K562 (cell line): ENCODE data around the gene PLEKHM3. TPM values are rescaled to one million over a fixed set of nuclear protein-coding genes. Genes with fewer than 3 reads are reported as not detected.

ENCODE experiments used
- ARID2 ChIP-seq: fragments of 450-650 bp; IDR thresholded peaks from 2 replicates; pipeline ENCODE4 v1.6.1; 2017; ENCODE audit warnings: antibody characterized with exemption, mild to moderate bottlenecking
- BDP1 ChIP-seq: IDR thresholded peaks from 3 replicates; pipeline ENCODE4 v1.6.1; 2011; ENCODE audit not compliant: insufficient read length, insufficient read depth
- CBFA2T3 ChIP-seq: fragments of 450-650 bp; IDR thresholded peaks from 2 replicates; pipeline ENCODE4 v1.6.1; 2017
- CCNT2 ChIP-seq: IDR thresholded peaks from 2 replicates; pipeline ENCODE4 v1.6.1; 2011; ENCODE audit warnings: borderline replicate concordance, low read depth, mild to moderate bottlenecking, moderate library complexity, mixed read lengths, low read length; ENCODE audit not compliant: insufficient read length; ENCODE audit errors: extremely low read depth
- HDAC3 ChIP-seq: fragments of 450-650 bp; IDR thresholded peaks from 2 replicates; pipeline ENCODE4 v1.6.1; 2018; ENCODE audit warnings: borderline replicate concordance, mild to moderate bottlenecking, moderate library complexity; ENCODE audit not compliant: partially characterized antibody
- JUN ChIP-seq, 2 experiments: sonication (generic) in 1 of 2; formaldehyde crosslinking in 1 of 2; IDR thresholded peaks; 2 replicates each; pipeline versions ENCODE4 v1.6.1 to v1.8.0; 2012 to 2022; ENCODE audit warnings: borderline replicate concordance in 2 of 2, mild to moderate bottlenecking in 2 of 2, improper control_type of control experiment in 1 of 2, low read depth in 1 of 2, low read length in 1 of 2, missing genetic modification reagents in 1 of 2
- MAZ ChIP-seq, 2 experiments: fragments of 450-650 bp in 1 of 2; sonication (generic) in 1 of 2; formaldehyde crosslinking; IDR thresholded peaks in 1 of 2; conservative IDR thresholded peaks in 1 of 2; 2 replicates each; pipeline versions ENCODE4 v1.4.0 to v1.5.0; 2020; ENCODE audit warnings: mild to moderate bottlenecking in 1 of 2, missing genetic modification reagents in 1 of 2
- NCOA1 ChIP-seq: fragments of 450-650 bp; IDR thresholded peaks from 2 replicates; pipeline ENCODE4 v1.6.1; 2016; ENCODE audit warnings: low read depth
- POLR2B ChIP-seq: fragments of 450-650 bp; IDR thresholded peaks from 2 replicates; pipeline ENCODE4 v1.6.1; 2018; ENCODE audit warnings: low read depth; ENCODE audit not compliant: partially characterized antibody
- SMARCE1 ChIP-seq: fragments of 450-650 bp; IDR thresholded peaks from 2 replicates; pipeline ENCODE4 v1.7.1; 2016; ENCODE audit warnings: mild to moderate bottlenecking
- ZNF24 ChIP-seq: fragments of 450-650 bp; IDR thresholded peaks from 2 replicates; pipeline ENCODE4 v1.6.1; 2016
- ZNF316 ChIP-seq: fragments of 450-650 bp; IDR thresholded peaks from 2 replicates; pipeline ENCODE4 v1.6.1; 2016
- ZNF395 ChIP-seq: fragments of 200-800 bp; sonication (Bioruptor generic); IDR thresholded peaks from 2 replicates; pipeline ENCODE4 v1.6.1; 2017; ENCODE audit warnings: missing genetic modification characterization, missing compliant biosample characterization
- polyA plus RNA-seq, 8 experiments: library from polyadenylated mRNA; depleted of rRNA in 4 of 8; stranded (reverse) in 5 of 8; unstranded in 3 of 8; fragments of >200 nt; fragmentation: Nextera tagmentation in 2 of 8; fragmentation: Illumina TruSeq in 1 of 8; extraction: Ambion mirVana in 2 of 8; extraction: Trizol in 1 of 8; gene quantifications; 2 replicates each; pipeline versions ENCODE4 v1.2.1 to v1.2.3, GENCODE V29; 2011 to 2014; ENCODE audit warnings: inconsistent platforms in 1 of 8, missing spikeins in 1 of 8
- total RNA-seq, 7 experiments: library from RNA; depleted of rRNA in 6 of 7; stranded (reverse); fragments of >200 nt in 6 of 7; fragmentation: Illumina TruSeq in 2 of 7; extraction: Trizol in 2 of 7; gene quantifications; 2 replicates each; pipeline versions ENCODE4 v1.2.1 to v1.2.3, GENCODE V29; 2011 to 2021; ENCODE audit warnings: low replicate concordance in 1 of 7
- TF ChIP-seq, protein P1 (sequence below), 2 experiments: fragments of 150-350 bp in 1 of 2; IDR thresholded peaks; 2 replicates each; pipeline ENCODE4 v1.6.1; 2012 to 2016; ENCODE audit warnings: low read depth in 2 of 2, low read length in 2 of 2, mild to moderate bottlenecking in 1 of 2, moderate library complexity in 1 of 2
- TF ChIP-seq, protein P2 (sequence below), 2 experiments: fragments of 450-650 bp; IDR thresholded peaks; 2 replicates each; pipeline ENCODE4 v1.6.1; 2016; ENCODE audit warnings: mild to moderate bottlenecking in 2 of 2, borderline replicate concordance in 1 of 2, low read depth in 1 of 2, moderate library complexity in 1 of 2

Gene PLEKHM3
- total and polyA plus RNA-seq, 9 of the 15 experiments (the other 6 are each of a cell fraction or from before 2014, with no cell fraction given), result 0.24 to 1.6 (median 1.0) TPM

- TF ChIP-seq, protein P1, sequence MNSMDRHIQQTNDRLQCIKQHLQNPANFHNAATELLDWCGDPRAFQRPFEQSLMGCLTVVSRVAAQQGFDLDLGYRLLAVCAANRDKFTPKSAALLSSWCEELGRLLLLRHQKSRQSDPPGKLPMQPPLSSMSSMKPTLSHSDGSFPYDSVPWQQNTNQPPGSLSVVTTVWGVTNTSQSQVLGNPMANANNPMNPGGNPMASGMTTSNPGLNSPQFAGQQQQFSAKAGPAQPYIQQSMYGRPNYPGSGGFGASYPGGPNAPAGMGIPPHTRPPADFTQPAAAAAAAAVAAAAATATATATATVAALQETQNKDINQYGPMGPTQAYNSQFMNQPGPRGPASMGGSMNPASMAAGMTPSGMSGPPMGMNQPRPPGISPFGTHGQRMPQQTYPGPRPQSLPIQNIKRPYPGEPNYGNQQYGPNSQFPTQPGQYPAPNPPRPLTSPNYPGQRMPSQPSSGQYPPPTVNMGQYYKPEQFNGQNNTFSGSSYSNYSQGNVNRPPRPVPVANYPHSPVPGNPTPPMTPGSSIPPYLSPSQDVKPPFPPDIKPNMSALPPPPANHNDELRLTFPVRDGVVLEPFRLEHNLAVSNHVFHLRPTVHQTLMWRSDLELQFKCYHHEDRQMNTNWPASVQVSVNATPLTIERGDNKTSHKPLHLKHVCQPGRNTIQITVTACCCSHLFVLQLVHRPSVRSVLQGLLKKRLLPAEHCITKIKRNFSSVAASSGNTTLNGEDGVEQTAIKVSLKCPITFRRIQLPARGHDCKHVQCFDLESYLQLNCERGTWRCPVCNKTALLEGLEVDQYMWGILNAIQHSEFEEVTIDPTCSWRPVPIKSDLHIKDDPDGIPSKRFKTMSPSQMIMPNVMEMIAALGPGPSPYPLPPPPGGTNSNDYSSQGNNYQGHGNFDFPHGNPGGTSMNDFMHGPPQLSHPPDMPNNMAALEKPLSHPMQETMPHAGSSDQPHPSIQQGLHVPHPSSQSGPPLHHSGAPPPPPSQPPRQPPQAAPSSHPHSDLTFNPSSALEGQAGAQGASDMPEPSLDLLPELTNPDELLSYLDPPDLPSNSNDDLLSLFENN (IDR thresholded peaks at IDR 0.05; ENCODE audit: low read depth in 2 of 2, low read length in 2 of 2), result peak in 1 of 2 experiments; percentile 84; a peak in 2 of 4 replicates
- TF ChIP-seq MAZ (CRISPR knock-in tag; conservative IDR thresholded peaks at IDR 0.05 in 1 of 2, IDR thresholded peaks at IDR 0.05 in 1 of 2) (no peak), BDP1 (no peak), ZNF395 (CRISPR knock-in tag) (peak; percentile 30; the same call in 1 of the 2 replicates), HDAC3 (peak; percentile 66), NCOA1 (peak; percentile 52; the same call in 1 of the 2 replicates), CCNT2 (no peak), ZNF316 (no peak), POLR2B (no peak), ZNF24 (no peak), ARID2 (no peak), SMARCE1 (peak; percentile 56; the same call in 1 of the 2 replicates), JUN (IDR thresholded peaks at IDR 0.05; ENCODE audit: borderline replicate concordance, low read depth, low read length) (no peak), JUN (CRISPR knock-in tag; IDR thresholded peaks at IDR 0.05; ENCODE audit: borderline replicate concordance) (no peak), CBFA2T3 (peak; percentile 98)
- TF ChIP-seq, protein P2, sequence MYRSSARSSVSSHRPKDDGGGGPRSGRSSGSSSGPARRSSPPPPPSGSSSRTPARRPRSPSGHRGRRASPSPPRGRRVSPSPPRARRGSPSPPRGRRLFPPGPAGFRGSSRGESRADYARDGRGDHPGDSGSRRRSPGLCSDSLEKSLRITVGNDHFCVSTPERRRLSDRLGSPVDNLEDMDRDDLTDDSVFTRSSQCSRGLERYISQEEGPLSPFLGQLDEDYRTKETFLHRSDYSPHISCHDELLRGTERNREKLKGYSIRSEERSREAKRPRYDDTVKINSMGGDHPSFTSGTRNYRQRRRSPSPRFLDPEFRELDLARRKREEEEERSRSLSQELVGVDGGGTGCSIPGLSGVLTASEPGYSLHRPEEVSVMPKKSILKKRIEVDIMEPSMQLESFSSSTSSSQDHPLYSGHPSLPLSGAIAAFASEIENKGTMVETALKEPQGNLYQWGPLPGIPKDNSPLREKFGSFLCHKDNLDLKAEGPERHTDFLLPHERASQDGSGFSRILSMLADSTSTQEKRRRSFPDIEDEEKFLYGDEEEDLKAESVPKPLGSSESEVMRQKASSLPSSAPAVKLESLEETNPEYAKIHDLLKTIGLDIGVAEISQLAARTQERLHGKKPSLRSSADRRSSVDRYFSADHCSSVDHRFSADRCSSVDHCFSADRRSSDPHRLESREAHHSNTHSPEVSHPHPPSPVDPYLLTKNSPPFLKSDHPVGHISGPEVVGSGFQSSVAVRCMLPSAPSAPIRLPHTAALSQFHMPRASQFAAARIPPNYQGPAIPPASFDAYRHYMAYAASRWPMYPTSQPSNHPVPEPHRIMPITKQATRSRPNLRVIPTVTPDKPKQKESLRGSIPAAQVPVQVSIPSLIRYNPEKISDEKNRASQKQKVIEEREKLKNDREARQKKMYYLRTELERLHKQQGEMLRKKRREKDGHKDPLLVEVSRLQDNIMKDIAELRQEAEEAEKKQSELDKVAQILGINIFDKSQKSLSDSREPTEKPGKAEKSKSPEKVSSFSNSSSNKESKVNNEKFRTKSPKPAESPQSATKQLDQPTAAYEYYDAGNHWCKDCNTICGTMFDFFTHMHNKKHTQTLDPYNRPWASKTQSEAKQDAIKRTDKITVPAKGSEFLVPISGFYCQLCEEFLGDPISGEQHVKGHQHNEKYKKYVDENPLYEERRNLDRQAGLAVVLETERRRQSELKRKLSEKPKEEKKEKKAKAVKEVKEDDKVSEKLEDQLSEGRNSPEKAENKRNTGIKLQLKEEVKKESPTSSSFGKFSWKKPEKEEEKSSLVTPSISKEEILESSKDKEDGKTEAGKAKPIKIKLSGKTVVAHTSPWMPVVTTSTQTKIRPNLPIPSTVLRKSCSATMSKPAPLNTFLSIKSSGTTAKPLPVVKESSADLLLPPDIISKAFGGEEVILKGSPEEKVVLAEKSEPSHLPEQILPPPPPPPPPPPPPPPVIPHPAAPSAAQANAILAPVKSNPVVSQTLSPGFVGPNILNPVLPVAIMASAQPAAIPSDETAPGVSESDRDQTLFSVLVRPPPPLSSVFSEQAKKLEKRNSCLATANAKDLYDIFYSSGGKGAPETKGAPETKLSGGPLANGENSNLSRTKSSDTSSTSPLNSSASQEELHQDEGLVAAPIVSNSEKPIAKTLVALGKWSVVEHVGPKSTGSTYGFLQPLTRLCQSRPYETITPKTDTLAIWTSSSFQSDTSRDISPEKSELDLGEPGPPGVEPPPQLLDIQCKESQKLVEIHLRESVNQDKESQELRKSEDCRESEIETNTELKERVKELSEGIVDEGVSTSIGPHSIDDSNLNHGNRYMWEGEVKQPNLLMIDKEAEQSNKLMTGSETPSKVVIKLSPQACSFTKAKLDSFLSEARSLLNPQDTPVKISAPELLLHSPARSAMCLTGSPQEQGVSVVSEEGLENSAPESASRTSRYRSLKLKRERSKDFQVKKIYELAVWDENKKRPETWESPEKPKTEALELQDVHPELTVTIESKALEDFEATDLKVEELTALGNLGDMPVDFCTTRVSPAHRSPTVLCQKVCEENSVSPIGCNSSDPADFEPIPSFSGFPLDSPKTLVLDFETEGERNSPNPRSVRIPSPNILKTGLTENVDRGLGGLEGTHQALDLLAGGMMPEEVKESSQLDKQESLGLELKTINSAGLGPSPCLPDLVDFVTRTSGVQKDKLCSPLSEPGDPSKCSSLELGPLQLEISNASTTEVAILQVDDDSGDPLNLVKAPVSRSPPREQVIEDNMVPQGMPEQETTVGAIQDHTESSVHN (IDR thresholded peaks at IDR 0.05; ENCODE audit: borderline replicate concordance in 1 of 2, low read depth in 1 of 2), result no peak
These were observed 65.2 kb downstream of the PLEKHM3 start (continued) for GRCh38 chr2:207960090-207960489.
